GM19455 (cell line): ENCODE results near the gene DPPA4.
"Not testable (repeated sequence)": the region's sequence is repeated elsewhere in the genome, so short reads cannot be mapped to it uniquely, and the experiment has no call there.

Source experiments
- ATAC-seq: cut with Tn5 transposase; IDR thresholded peaks from one replicate; pipeline ENCODE4 v1.9.1; 2021; ENCODE audit not compliant: unreplicated experiment

DPPA4 gene

DNA sequence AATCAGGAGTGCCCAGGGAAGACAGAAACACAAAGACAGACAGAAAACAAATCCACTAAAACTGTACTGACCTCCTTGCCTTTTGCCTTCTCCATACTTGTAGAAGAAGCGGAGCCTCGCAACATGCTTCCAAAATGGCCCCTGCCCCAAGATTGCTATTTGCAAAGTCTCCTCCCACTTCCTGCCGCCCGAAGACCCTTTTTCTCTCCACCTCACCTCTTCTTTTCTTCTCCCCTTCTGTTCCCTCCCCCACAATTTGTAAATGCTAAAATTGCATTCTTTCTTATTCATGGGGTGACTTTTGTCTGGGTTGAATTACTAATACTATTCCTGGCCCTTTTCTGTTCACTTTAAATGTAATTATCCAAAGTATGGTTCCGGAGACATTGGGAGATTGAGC lies at the start of gene DPPA4:
Gene DPPA4 (minus strand): TSS at position 154 of the 400 bp plus-strand sequence. CDS start 29 bp downstream, at position 125.
- ATAC-seq, result no peak

DNA sequence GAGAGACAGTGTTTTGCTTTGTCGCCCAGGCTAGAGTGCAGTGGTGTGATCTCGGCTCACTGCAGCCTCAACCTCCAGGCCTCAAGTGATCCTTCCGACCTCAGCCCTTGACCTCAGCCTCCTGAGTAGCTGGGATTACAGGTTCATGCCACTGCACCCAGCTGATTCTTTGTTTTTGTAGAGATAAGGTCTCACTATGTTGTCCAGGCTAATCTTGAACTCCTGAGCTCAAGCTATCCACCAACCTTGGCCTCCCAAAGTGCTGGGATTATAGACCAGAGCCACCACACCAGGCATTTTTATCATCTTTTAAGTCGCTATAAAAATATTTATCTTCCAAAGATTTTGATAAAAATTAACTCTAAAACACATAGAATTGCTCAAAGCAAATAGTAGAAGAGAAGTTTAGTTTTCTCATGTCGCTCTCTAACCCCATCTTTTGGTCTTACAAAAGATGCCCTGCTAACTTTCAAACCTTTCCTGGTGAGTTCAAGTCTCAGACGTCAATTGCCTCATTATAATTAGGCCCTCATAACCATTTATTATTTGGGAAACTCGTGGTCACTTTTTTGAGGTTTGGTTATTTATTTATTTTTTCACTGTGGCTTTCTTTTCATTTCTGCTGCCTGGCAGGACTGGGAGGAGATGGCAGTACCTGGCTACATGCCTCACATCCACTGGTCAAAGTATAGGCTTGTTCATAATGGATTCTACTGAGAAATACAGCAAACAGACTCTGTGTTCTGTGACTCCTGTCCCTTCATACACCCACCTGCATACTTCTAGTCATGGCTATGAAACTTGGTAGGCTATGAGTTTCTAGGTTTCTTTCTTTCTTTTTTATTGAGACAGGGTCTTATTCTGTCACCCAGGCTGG lies 48.3 kb upstream of the DPPA4 start:
- ATAC-seq, result no peak

DNA sequence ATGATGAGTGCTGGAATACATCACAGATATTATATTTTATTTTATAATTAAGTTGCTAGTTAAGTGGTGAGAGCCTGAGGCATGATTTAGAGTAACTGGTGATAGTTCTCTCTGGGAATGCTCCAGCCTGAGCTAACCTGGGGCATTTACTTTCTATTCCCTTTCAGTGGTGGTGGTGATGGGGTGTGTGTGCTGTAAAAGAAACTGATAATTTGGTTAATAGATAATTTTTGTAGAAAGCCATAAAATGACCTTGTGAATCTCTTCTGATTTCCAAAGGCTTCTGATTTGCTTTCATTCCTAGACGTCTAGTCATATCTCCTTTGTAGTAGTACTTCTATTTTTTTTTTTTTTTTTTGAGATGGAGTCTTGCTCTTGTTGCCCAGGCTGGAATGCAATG lies 46.8 kb upstream of the DPPA4 start:
- no peak for ATAC-seq

GRCh38 chr3:109382588-109382987 lies 45.2 kb upstream of the DPPA4 start:
- no peak for ATAC-seq

DNA sequence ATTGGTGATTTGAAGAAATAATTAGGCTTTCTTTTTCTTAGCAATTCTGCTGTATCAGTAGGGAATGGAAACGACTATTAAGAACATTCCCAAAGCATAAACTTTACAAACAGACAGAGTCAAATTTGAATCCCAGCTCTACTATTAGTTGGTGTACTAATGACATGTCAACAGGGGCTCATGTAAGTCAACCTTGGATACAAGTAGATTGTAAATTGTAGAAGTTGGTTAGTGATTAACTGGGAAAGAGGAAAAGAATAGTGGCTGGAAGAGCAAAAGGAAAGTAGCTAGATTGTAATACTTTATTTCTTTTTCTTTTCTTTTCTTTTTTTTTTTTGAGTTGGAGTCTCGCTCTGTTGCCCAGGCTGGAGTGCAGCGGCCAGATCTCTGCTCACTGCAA lies 38.6 kb upstream of the DPPA4 start:
- no peak for ATAC-seq

DNA sequence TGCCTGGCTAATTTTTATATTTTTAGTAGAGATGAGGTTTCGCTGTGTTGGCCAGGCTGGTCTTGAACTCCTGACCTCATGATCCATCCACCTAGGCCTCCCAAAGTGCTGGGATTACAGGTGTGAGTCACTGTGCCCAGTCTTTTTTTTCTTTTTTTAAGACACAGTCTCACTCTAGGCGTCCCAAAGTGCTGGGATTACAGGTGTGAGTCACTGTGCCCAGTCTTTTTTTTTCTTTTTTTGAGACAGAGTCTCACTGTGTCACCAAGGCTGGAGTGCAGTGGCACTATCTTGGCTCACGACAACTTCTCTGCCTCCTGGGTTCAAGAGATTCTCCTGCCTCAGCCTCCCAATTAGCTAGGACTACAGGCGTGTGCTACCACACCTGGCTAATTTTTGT lies 37.1 kb upstream of the DPPA4 start:
- not testable (repeated sequence) for ATAC-seq

- no peak for ATAC-seq
These were observed 36.6 kb upstream of the DPPA4 start for GRCh38 chr3:109373933-109374332.

- no peak for ATAC-seq
These were observed 35.3 kb upstream of the DPPA4 start for GRCh38 chr3:109372639-109373038.

DNA sequence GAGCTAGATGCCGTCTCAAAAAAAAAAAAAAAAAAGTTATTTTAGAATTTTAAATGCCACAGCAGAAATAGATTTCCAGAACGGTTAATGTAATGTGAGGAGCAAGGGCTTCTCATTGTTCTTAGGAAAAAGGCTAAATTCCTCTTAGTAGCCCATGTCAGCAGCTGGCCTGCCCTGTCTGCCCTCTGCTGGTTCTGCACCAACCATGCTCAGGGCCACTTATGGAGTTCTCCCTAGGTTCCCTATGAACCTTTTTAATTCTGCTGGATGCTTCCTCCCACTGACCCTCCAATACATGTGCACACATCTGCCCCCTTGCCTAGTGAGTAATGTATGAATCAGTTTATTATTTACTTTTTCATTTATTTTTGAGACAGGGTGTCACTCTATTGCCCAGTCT lies 32.2 kb upstream of the DPPA4 start:
- ATAC-seq, result no peak

DNA sequence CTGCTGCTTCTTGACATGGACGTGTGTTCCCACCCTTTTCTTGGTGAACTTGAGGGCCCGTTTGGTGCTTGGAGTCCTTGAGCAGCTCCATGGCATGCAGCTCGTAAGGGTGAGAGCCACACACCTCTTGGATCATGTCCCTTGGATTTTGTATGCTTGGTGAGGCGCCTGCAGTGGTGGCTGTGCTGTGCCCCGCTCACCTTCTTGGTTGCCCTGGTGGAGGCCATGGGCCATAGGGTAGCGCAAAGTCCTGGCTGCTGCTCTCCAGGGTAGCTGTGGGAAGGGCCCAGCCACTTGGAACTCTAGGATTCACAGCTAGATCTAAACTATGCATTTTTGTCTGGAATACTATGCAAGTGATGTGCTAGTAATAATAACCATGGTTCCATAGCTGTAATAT lies 26.7 kb upstream of the DPPA4 start:
- no peak for ATAC-seq

DNA sequence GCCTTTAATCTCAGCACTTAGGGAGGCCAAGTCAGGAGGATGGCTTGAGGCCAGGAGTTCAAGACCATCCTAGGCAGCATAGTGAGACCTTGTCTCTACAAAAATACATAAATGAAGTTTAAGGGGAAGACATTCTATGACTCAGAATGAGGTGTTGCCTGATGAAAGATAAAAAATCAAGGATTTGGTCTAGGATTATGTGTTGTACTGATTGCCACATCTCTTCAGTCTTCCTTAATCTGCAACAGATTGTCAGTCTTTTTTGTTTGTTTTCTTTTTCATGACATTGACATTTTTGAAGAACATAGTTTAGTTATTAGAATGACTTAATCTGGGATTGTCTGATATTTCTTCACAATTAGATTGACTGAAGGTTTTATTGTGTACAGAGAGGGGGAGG lies 26.3 kb upstream of the DPPA4 start:
- ATAC-seq, result no peak

DNA sequence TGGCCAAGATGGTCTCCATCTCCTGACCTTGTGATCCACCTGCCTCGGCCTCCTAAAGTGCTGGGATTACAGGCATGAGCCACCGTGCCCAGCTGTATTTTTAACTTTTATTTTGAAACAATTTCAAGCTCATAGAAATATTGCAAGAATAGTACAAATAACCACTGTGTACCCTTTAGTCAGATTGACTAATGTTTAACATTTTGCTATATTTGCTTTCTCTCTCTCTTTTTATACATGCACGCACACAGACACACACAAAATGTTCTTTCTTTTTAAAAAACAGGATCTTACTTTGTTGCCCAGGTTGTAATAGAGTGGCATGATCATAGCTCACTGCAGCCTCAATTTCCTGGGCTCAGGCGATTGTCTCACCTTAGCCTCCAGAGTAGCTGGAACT lies 25.5 kb upstream of the DPPA4 start:
- ATAC-seq, result no peak

DNA sequence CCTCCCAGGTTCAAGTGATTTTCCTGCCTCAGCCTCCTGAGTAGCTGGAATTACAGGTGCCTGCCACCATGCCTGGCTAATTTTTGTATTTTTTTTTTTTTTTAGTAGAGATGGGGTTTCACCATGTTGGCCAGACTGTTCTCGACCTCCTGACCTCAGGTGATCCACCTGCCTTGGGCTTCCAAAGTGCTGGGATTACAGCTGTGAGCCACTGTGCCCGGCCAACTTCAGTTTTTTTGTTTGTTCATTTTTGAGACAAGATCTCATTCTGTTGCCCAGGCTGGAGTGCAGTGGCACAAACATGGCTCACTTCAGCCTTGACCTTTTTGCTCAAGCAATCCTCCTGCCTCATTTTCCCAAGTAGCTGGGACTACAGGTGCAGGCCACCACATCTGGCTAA lies 21.5 kb upstream of the DPPA4 start:
- not testable (repeated sequence) for ATAC-seq

DNA sequence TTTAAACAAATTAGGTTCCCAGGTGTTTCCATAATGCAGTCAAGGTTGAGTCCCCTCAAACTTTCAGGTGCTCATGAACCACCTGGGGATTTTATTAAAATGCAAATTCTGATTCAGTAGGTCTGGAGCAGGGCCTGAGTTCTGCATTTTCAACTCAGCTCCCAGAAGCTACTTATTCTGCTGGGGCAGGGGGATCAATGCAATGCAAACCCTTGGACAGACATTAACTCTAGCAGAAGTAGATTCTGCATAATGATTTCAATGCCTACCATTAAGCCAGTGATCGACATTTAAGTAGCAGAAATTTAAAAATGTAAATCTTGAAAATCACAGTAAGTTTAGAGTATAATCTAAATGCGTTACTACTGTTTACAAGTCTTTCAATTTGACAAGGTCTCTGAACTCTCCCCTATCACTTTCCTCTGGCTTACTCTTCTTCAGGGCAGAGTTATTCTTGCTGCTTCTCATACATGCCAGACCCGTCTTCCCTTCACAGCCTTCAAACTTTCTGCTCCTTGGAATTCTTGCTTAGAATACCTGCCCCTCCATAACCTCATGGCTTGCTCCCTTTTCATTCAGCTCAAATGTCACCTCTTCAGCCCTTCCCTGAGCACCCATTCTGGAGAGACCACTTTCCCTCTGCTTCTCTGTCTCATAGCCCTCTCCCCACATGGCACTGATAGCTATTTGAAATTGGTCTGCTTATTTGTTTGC lies 19.3 kb upstream of the DPPA4 start:
- ATAC-seq, result no peak

- ATAC-seq, result no peak
These were observed 18.5 kb upstream of the DPPA4 start for GRCh38 chr3:109355625-109356441.

GRCh38 chr3:109353057-109353456 lies 15.7 kb upstream of the DPPA4 start:
- ATAC-seq, result no peak

DNA sequence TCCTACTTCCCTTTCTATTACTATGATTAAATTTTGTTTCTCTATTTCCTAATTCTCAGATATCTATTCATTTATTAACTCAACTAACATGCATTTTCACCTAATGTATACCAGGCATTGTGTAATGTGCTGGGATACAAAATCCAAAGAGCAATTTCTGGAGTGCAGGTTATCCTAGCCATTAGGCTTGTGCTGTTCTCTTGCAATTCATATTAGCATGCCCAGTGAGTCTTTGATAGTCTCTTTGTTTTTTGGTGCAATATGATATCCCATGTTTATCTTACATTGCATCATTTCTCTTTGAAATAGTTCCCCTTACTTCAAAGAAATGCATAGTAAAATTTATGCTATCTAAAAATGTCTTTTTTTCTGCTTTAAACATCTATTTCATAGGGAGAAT lies 13.9 kb upstream of the DPPA4 start:
- no peak for ATAC-seq

- ATAC-seq, result no peak
These were observed 9.5 kb upstream of the DPPA4 start for GRCh38 chr3:109346770-109347295.

GRCh38 chr3:109346099-109346498 lies 8.8 kb upstream of the DPPA4 start:
- no peak for ATAC-seq

GRCh38 chr3:109339714-109340648 lies 2.6 kb upstream of the DPPA4 start:
- no peak for ATAC-seq
